MV-4-11 (cell line): ENCODE data around the gene LRRC4.

Source experiments
- DNase-seq: peaks from one replicate; lab custom pipeline; 2025; lab: John Stamatoyannopoulos, UW

Gene LRRC4

DNA sequence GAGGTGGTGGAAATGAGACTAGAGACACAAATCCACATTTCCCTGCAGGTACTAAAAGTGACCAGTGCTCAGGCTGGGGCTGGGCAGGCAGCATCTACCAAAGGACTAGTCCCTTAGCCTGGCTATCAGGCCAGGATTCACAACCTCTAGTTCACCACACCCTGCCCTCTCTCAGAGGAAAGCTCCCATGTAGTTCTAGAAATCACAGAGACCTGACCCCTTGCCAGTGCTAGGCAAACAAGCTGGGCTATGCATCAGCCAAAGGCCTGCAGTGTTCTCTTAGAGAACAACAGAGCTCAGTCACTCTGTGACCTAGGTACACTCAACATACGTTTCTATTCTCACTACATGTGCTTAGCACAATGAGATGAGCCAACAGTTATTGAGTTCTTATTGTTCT is 26.7 kb upstream of the LRRC4 start:
- DNase-seq, result no peak

DNA sequence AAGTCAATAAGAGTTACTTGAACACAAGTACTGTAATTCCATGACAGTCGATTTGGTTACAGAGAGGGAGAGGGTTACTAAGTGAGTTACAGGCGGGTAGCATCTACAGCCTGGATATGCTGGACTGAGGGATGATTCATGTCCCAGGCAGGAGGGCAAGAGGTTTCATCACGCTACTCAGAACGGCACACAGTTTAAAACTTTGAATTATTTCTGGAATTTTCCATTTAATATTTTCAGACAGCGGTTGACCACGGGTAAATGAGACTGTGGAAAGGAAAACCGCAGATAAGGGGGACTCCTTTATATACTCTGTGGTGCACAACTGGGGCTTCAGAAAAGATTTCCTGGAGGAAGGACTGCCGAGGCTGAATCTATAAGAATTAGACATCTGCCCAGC is 25.7 kb upstream of the LRRC4 start:
- DNase-seq, result no peak

DNA sequence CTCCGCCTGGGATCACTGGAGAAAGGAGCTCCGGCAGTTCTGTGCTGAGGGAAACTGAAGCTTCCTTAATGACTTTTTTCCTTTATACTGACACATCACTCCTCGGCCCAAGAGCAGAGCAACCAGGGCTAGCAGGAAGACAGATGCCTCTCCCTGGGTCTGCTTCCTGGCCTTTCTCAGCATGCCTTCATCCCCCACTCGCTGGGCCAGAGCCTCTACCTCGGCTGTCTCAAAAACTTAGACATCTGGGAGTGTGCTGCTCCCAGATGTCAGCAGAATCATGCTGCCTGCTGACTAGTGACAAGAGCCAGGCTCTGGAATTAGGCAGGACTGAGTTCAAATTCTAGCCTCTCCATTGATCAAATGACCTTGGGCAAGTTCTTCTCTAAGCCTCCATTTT is 24.4 kb upstream of the LRRC4 start:
- DNase-seq, result no peak

DNA sequence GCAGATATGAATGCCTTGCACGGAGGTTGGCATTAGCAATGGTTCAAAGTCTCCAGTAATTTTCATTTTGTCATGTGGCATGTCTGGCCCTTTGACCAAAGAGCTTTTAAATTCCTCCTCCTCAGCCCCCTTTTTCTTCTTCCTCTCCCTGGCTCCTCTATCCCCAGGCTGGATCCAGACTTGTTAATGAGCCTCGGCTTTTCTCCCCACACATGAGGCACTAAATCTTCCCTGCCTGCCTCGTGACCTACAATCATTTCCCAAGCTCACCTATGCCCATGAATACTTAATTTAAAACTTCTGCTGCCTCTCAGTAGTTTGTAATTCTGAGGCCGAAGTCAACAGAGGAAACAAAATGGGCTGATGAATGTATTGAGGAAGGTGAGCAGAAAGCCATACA is 23.3 kb upstream of the LRRC4 start:
- DNase-seq, result no peak

- no peak for DNase-seq
Measured at GRCh38 chr7:128053991-128054390, 22.8 kb upstream of the LRRC4 start.

DNA sequence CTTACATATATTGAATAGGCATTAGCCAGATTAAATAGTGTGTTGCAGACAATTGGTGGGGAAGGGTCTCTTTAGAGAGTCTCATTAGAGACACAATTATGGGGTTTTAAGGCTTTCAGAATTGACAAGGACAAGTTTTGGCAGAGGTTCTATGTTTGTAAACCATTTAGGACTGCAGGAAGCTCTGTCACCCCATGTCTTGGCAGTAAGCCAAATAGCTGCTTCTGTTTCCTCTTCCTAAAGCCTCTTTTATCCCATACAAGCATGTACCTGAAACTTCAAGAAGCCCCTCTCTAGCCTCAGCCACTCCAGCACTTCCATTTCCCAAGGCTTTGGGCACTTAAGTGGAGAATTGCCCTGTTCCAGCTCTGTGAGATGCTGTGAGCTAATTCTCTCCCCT is 21.8 kb upstream of the LRRC4 start:
- DNase-seq, result peak; percentile 43

GRCh38 chr7:128052404-128052803 is 21.2 kb upstream of the LRRC4 start:
- DNase-seq, result no peak

- peak; percentile 36 for DNase-seq
Measured at GRCh38 chr7:128045766-128046165, 14.5 kb upstream of the LRRC4 start.

GRCh38 chr7:128045158-128045557 is 13.9 kb upstream of the LRRC4 start:
- no peak for DNase-seq

- DNase-seq, result no peak
Measured at GRCh38 chr7:128044064-128044463, 12.8 kb upstream of the LRRC4 start.

DNA sequence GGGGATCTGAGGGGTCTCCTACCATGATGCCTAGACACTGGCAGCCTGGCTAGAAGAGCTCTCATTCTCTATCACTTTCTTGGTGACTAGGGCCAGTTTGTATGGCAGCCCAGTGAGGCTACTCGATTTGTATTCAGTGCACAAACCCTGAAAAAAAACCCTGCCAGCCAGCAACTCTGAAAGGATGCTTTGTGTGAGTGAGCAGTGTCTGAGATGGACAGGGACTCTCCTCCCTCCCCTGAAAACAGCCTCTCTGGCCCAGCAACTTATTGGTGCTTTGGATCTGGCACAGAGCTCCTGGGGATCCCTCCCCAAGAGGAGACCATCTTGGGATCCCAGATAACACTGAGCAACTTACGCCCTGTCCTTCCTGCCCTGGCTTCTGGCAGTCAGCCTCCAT is 10.8 kb upstream of the LRRC4 start:
- DNase-seq, result no peak

GRCh38 chr7:128041203-128041602 is 10.0 kb upstream of the LRRC4 start:
- no peak for DNase-seq

- DNase-seq, result no peak
Measured at GRCh38 chr7:128040205-128040604, 9.0 kb upstream of the LRRC4 start.

GRCh38 chr7:128039544-128039953 is 8.3 kb upstream of the LRRC4 start:
- no peak for DNase-seq

- DNase-seq, result no peak
Measured at GRCh38 chr7:128037880-128038619, 6.8 kb upstream of the LRRC4 start.

DNA sequence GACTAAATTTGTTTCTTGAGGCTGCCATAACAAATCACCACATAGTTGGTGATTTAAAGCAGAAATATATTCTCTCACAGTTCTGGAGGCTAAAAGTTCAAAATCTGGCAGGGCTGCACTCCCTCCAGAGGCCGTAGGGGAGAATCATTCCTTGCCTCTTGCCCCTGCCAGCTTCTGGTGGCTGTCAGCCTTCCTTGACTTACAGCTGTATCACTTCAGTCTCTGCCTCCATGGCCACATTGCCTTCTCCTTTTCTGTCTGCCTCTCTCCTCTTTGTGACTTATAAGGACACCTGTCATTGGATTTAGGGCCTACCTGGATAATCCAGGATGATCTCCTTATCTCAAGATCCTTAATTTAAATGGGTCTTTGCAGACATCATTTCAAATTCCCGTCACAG is 5.8 kb upstream of the LRRC4 start:
- DNase-seq, result no peak

GRCh38 chr7:128036226-128036940 is 5.1 kb upstream of the LRRC4 start:
- no peak for DNase-seq

DNA sequence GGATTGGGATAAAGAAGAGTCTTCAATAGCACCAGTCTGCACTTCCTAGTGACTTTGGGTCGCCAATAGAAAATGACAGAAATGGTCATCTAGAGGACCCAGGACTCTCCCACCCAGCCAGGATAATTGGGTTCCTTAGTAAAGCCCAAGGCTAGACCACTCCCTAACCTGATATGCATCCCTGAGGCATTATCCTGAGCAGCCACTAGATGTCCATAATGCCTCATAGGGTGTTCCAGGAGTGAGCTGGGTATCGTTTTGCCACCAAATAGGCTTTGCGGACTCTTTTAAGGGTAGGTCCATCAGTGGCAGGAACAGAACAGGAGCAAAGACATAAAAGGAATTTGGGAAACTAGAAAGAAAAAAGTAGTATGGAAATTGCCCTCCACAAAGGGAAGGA is 4.5 kb upstream of the LRRC4 start:
- no peak for DNase-seq

DNA sequence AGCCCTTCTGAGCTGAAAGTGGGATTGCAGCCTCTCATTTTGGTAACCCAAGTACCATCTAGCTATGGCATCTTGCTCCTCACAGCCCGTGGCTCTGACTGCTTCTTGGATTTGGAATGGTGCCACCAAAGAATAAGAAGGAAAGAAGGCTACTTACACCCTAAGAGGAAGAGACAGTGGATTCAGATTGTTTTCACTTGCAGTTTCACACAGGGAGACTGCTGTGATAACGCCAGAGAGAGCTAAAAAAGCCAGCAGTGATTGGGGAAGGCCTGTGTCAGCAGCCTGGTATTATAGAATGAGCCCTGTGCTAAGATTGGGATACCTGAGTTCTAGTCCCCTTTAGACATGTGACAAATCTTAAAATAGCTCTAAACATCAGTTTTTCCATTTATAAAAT is 3.6 kb upstream of the LRRC4 start:
- DNase-seq, result no peak

DNA sequence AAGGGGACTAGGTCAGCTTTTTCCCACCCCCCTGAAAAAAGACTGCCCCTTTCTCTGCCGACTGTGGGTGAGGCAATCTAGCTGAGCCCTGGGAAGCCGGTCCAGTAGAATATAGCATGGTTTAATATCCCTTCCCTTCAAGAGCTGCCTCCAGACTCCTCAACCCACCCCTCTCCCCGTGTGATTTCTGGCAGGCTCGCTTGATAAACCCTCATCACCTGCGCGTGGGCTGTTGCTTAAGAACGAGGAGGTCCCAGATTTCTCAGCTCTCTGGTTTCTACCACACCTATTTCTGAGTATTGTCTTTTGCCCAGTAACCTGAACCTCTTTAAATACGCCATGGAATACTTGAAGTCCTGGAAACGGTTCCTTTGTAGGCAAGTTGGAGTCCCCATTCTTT is 2.0 kb upstream of the LRRC4 start:
- no peak for DNase-seq

DNA sequence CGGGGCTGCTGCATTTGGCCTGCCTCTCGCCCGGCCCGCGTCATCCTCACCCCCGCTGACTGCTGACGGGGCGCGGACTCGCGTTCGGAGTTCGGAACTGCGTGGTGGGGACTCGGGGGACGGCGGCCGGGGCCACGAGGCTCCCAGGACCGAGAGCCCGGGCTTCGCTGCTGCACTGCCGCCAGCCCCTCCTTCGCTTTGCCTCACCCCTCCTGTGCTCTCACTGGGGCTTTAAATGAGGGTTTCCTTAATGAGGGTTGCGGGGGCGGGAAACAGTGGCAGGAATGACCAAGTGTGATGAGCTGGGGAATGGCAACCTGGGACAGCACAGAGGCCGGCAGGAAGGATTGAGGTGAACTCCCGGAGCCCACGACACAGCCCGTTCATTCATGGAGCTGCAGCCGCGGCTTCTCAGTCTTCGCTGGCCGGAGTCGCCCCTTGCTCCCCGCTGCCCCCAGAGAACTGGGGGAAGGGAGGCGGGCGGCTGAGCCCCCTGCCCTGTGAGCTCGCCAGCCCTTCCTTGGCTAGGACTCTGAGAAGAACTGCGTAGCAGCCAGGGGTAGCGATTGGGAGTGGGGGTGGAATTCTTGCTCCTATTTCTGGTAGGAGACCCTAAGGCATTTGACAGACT is 1.5 kb upstream of the LRRC4 start:
- no peak for DNase-seq

GRCh38 chr7:128031901-128032604 is 816 bp upstream of the LRRC4 start:
- peak; percentile 59 for DNase-seq

DNA sequence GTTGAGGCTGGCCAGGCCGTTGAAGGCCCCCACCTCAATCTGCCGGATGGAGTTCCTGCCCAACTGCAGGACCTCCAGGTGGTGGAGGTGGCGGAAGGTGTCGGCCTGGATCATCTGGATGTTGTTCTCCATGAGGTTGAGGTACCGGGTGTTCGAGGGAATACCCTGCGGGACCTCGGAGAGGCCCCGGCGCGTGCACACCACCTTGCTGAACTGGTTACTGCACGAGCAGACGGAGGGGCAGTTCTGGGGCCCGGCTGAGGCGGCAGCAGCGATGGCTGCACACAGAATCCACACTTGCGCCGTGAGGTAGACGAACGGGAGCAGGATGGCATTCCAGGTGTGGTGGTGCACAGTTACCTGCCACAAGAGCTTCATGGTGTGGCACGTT is 979 bp downstream of the LRRC4 start:
- DNase-seq, result no peak
